ENCODE results near the gene OGA. TPM values are rescaled to one million over a fixed set of nuclear protein-coding genes. Genes with fewer than 3 reads are reported as not detected.

The OGA gene
- total RNA-seq, 1 donor from 2014 or later = 119 TPM

DNA sequence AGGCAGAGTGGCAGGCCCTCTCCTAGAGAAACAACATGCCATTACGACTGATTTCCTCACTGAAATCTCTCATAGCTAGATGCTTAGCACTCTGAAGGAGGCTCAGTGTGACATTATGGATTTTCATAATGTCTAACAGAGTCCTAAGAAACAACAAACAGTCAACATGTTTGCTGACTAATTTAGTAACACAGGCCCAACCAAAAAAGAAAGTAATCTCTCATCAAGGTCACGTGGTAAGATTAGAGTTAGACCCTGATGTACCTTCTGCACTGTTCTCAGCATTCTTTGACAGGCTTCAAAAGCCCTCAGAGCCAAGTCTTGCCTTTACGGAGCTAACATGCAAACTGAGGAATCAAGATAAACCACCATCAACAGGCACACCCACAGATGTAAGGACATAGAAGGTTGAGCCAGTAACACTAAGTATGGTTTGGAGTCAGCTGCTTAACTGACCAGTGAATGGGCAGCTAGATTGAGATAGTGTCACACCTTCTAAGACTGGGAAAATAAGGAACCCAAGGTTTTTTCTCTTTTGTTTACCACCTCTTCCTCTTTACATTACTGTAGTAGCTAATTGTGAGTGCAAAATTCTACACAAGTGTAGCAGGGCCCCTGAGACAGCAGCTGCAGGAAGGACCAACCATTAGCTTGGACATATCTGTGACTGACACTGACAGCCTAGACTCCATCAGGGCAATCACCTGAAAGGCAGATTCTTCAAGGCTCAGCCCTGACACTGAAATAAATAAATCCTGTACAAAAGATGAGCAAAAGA, 40.7 kb upstream of the OGA start:
- peaks cover 7% of the 10 kb centered on the region for H3K9me3 Mint-ChIP-seq (ENCODE audit: unreplicated experiment)
- DNase-seq (ENCODE audit: low read depth) (no peak), FAIRE-seq (no peak)
- Histone ChIP-seq H3K4me2 (ENCODE audit: low read length) (no peak overlapping the region), H3K4me1 (ENCODE audit: insufficient read depth, low read length) (no peaks in the 10 kb centered on the region), H3K9me3 (ENCODE audit: insufficient read depth, low read depth, low read length) (no peaks in the 10 kb centered on the region), H3K9ac (ENCODE audit: low read length) (no peak overlapping the region), H2AFZ (ENCODE audit: low read depth, low read length) (no peak overlapping the region), H3K4me3 (ENCODE audit: insufficient read depth, low read depth, low read length) (no peak overlapping the region), H3K36me3 (ENCODE audit: insufficient read depth, low read length) (no peaks in the 10 kb centered on the region), H4K20me1 (ENCODE audit: insufficient read depth, low read length) (peaks cover 3% of the 10 kb centered on the region), H3K27me3 (ENCODE audit: insufficient read depth, low read length) (no peaks in the 10 kb centered on the region), H3K79me2 (ENCODE audit: insufficient read depth, low read length) (no peaks in the 10 kb centered on the region), H3K27ac (ENCODE audit: low read depth, low read length) (no peak overlapping the region)
- H3K27ac Mint-ChIP-seq (ENCODE audit: unreplicated experiment) = no peak overlapping the region
- no peaks in the 10 kb centered on the region for H3K27me3 Mint-ChIP-seq (ENCODE audit: low read depth, unreplicated experiment)
- H3K4me1 Mint-ChIP-seq (ENCODE audit: low read depth, unreplicated experiment) = peaks cover 9% of the 10 kb centered on the region
- H3K4me3 Mint-ChIP-seq (ENCODE audit: unreplicated experiment) = no peak overlapping the region
- TF ChIP-seq, protein P1, sequence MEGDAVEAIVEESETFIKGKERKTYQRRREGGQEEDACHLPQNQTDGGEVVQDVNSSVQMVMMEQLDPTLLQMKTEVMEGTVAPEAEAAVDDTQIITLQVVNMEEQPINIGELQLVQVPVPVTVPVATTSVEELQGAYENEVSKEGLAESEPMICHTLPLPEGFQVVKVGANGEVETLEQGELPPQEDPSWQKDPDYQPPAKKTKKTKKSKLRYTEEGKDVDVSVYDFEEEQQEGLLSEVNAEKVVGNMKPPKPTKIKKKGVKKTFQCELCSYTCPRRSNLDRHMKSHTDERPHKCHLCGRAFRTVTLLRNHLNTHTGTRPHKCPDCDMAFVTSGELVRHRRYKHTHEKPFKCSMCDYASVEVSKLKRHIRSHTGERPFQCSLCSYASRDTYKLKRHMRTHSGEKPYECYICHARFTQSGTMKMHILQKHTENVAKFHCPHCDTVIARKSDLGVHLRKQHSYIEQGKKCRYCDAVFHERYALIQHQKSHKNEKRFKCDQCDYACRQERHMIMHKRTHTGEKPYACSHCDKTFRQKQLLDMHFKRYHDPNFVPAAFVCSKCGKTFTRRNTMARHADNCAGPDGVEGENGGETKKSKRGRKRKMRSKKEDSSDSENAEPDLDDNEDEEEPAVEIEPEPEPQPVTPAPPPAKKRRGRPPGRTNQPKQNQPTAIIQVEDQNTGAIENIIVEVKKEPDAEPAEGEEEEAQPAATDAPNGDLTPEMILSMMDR (IDR thresholded peaks at IDR 0.05; ENCODE audit: insufficient read depth, low read depth, low read length) = no peak
- H3K36me3 Mint-ChIP-seq (ENCODE audit: low read depth, unreplicated experiment) = peaks cover 11% of the 10 kb centered on the region

DNA sequence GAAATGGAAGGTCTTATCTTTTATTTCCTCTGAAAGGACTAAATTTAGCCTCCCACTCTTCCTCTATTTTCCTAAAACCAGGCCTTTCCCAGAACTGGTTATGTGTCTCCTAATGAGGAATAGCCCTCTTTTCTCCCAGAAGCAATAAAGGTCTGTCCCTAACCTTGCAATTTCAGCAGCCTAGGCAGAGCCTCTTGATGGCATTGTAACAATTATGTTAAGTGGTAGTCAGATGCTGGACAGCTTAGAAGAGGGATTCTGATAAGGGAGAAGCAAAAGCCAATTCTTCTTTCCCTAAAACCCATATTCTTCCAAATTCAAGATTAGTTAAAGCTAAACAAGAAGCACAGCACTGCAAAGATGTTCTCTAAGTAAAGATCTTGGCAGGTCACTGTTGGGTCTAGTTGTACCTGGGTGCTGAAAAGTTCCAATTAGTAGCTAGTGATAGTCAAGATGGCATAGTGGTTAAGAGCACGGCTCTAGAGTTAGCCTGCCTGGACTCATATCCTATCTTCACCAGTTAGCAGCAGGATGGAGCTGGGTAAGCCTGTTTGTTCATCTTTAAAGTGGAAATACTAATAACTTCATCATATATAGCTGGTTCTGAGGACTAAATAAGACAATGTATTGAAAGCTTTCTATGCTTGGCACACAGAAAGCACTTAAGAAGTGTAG, 39.7 kb upstream of the OGA start:
- Histone ChIP-seq H3K4me1 (ENCODE audit: insufficient read depth, low read length) (no peaks in the 10 kb centered on the region), H3K9ac (ENCODE audit: low read length) (no peak overlapping the region), H2AFZ (ENCODE audit: low read depth, low read length) (no peak overlapping the region), H4K20me1 (ENCODE audit: insufficient read depth, low read length) (peaks cover 9% of the 10 kb centered on the region), H3K27me3 (ENCODE audit: insufficient read depth, low read length) (no peaks in the 10 kb centered on the region), H3K79me2 (ENCODE audit: insufficient read depth, low read length) (no peaks in the 10 kb centered on the region), H3K4me3 (ENCODE audit: insufficient read depth, low read depth, low read length) (no peak overlapping the region), H3K36me3 (ENCODE audit: insufficient read depth, low read length) (no peaks in the 10 kb centered on the region), H3K9me3 (ENCODE audit: insufficient read depth, low read depth, low read length) (no peaks in the 10 kb centered on the region), H3K4me2 (ENCODE audit: low read length) (no peak overlapping the region), H3K27ac (ENCODE audit: low read depth, low read length) (no peak overlapping the region)
- Mint-ChIP-seq H3K27me3 (ENCODE audit: low read depth, unreplicated experiment) (no peaks in the 10 kb centered on the region), H3K27ac (ENCODE audit: unreplicated experiment) (no peak overlapping the region), H3K9me3 (ENCODE audit: unreplicated experiment) (peaks cover 7% of the 10 kb centered on the region), H3K36me3 (ENCODE audit: low read depth, unreplicated experiment) (peaks cover 11% of the 10 kb centered on the region), H3K4me3 (ENCODE audit: unreplicated experiment) (no peak overlapping the region), H3K4me1 (ENCODE audit: low read depth, unreplicated experiment) (peaks cover 9% of the 10 kb centered on the region)
- DNase-seq (ENCODE audit: low read depth) (no peak), FAIRE-seq (no peak)
- TF ChIP-seq EZH2 (IDR thresholded peaks at IDR 0.05; ENCODE audit: insufficient read depth, low read length) = no peak
- TF ChIP-seq, protein P1 (IDR thresholded peaks at IDR 0.05; ENCODE audit: insufficient read depth, low read depth, low read length) = no peak

DNA sequence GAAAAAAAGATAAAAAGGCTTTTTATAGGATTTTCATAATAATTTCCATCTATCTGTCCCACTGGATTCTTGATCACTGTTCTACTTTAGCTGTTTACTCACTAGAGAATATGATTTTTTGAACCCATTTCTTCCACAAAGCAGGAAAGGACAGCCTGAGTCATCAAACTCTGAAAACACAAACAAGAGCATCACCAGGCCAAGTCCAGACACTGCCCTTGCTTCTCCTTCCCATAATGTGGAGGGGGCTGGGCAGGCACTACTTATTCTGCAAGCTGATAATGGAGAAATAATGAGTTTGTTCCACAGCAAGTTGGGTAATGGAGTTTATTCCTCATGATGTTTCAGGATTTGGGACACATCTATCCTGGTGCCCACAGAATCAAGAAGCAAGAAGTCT, 38.4 kb upstream of the OGA start:
- H3K27ac Mint-ChIP-seq (ENCODE audit: unreplicated experiment) = no peak overlapping the region
- Histone ChIP-seq H3K4me3 (ENCODE audit: insufficient read depth, low read depth, low read length) (no peak overlapping the region), H3K4me2 (ENCODE audit: low read length) (no peak overlapping the region), H3K9me3 (ENCODE audit: insufficient read depth, low read depth, low read length) (no peaks in the 10 kb centered on the region), H3K27me3 (ENCODE audit: insufficient read depth, low read length) (no peaks in the 10 kb centered on the region), H3K36me3 (ENCODE audit: insufficient read depth, low read length) (no peaks in the 10 kb centered on the region), H3K79me2 (ENCODE audit: insufficient read depth, low read length) (no peaks in the 10 kb centered on the region), H4K20me1 (ENCODE audit: insufficient read depth, low read length) (peaks cover 16% of the 10 kb centered on the region), H3K9ac (ENCODE audit: low read length) (no peak overlapping the region), H3K4me1 (ENCODE audit: insufficient read depth, low read length) (no peaks in the 10 kb centered on the region), H3K27ac (ENCODE audit: low read depth, low read length) (no peak overlapping the region), H2AFZ (ENCODE audit: low read depth, low read length) (no peak overlapping the region)
- no peaks in the 10 kb centered on the region for H3K27me3 Mint-ChIP-seq (ENCODE audit: low read depth, unreplicated experiment)
- no peak overlapping the region for H3K4me3 Mint-ChIP-seq (ENCODE audit: unreplicated experiment)
- peaks cover 9% of the 10 kb centered on the region for H3K4me1 Mint-ChIP-seq (ENCODE audit: low read depth, unreplicated experiment)
- H3K36me3 Mint-ChIP-seq (ENCODE audit: low read depth, unreplicated experiment) = peaks cover 11% of the 10 kb centered on the region
- TF ChIP-seq, protein P1 (IDR thresholded peaks at IDR 0.05; ENCODE audit: insufficient read depth, low read depth, low read length) = no peak
- DNase-seq (ENCODE audit: low read depth) = no peak
- H3K9me3 Mint-ChIP-seq (ENCODE audit: unreplicated experiment) = peaks cover 7% of the 10 kb centered on the region
- FAIRE-seq = no peak
